Chondrocyte (in vitro differentiated cells): ENCODE measurements around the gene ZNG1B. TPM values are rescaled to one million over a fixed set of nuclear protein-coding genes. Genes with fewer than 3 reads are reported as not detected.
"Not testable (repeated sequence)": the region's sequence is repeated elsewhere in the genome, so short reads cannot be mapped to it uniquely, and the experiment has no call there.

Source experiments
- DNase-seq: peaks from one replicate; pipeline ENCODE4 v3.0.0; 2021; ENCODE audit warnings: mixed read lengths, low spot score
- H3K27ac Mint-ChIP-seq: one replicate; pipeline ENCODE4 v1.8.0; 2021; ENCODE audit warnings: mild to moderate bottlenecking, moderate library complexity, mixed read lengths; ENCODE audit not compliant: unreplicated experiment
- H3K27me3 Mint-ChIP-seq: 2 replicates; pipeline ENCODE4 v1.8.0; 2021; ENCODE audit warnings: low read depth, mixed read lengths
- H3K36me3 Mint-ChIP-seq: 2 replicates; pipeline ENCODE4 v1.8.0; 2021; ENCODE audit warnings: low read depth, mixed read lengths
- H3K4me1 Mint-ChIP-seq: 2 replicates; pipeline ENCODE4 v1.8.0; 2021; ENCODE audit warnings: low read depth, mild to moderate bottlenecking, mixed read lengths
- H3K4me3 Mint-ChIP-seq: one replicate; pipeline ENCODE4 v1.8.0; 2021; ENCODE audit warnings: mild to moderate bottlenecking, moderate library complexity, mixed read lengths; ENCODE audit not compliant: unreplicated experiment
- H3K9me3 Mint-ChIP-seq: 2 replicates; pipeline ENCODE4 v1.8.0; 2021; ENCODE audit warnings: low read depth, mixed read lengths
- total RNA-seq: library from RNA; stranded (reverse); gene quantifications from 3 replicates; pipeline ENCODE4 v1.2.1, GENCODE V29; 2021

ZNG1B gene
- total RNA-seq, 1 donor from 2014 or later: 29.9 TPM

DNA sequence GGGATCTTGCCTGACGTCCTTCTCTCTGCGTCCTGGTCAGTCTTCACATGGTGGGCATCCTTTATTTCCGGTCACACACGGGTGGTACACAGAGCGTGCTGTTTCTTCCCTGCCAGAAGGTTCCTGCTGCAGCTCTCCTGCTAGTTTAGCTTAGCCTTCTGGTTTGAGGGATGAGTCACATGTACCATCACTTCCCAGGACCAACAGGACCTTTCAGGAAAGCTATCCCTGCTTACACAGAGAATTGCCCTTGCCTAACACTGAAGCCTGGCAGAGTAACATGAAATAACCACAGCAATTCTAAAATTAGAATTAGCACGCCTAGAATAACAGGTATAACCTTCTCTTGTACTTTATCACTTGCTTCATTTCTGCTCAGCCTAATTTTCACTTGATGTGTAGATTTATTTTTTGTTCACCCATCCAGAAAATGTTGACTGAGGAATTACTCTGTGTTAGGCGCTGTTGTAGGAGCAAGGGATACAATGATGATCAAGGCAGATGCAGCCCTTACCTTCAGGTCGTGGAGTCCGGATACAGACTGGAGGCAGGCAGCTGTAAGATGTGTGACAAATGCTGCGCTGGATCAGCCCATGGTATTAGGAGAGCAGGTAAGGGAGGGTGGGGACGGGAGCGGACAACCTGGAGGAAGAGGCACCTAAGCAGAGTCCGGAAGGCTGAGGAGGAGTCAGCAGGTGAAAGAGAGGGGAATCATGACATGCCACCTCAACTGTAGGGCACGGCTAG is 70.1 kb downstream of the ZNG1B start:
- not testable (repeated sequence) for H3K4me3 Mint-ChIP-seq, H3K27ac Mint-ChIP-seq, DNase-seq, H3K36me3 Mint-ChIP-seq, H3K4me1 Mint-ChIP-seq, H3K9me3 Mint-ChIP-seq
- peaks cover 17% of the 10 kb centered on the region for H3K27me3 Mint-ChIP-seq

DNA sequence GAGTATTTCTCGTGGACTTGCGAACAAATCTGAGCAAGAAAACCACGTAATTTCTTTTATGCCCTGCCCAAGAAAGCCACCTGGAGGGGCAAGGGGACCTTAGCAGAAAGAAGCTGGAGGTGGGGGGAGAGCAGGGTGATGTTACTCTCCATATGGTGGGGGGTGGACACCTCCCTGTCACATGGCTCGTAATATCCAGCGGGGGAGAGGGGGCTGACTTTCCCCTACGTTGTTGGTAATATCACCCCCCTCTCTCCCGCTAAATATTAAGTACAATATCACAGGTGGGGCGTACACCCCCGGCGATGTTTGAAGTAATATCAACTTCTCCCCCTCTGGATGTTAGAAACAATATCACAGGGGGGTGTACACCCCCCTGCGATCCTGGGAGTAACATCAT is 70.7 kb downstream of the ZNG1B start:
- not testable (repeated sequence) for DNase-seq, H3K36me3 Mint-ChIP-seq, H3K9me3 Mint-ChIP-seq, H3K27ac Mint-ChIP-seq, H3K4me1 Mint-ChIP-seq, H3K4me3 Mint-ChIP-seq
- H3K27me3 Mint-ChIP-seq: peaks cover 17% of the 10 kb centered on the region

DNA sequence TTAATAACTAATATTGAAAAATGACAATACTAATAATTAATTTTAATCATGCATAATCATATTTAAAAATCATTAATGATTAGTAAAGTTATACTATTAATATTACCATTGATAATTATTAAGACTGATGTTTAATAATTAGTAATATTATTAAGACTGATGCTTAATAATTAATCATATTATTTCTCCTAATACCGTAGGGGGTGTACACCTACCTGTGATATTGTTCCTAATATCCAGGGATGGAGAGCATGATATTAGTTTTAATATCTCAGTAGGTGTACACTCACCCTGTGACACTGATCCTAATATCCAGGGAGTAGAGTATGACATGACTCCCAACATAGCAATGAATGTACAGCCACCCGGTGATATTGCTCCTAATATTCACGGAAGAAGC is 73.4 kb downstream of the ZNG1B start:
- H3K36me3 Mint-ChIP-seq, H3K4me1 Mint-ChIP-seq, H3K9me3 Mint-ChIP-seq, H3K4me3 Mint-ChIP-seq, H3K27ac Mint-ChIP-seq, DNase-seq: not testable (repeated sequence)
- peaks cover 32% of the 10 kb centered on the region for H3K27me3 Mint-ChIP-seq

DNA sequence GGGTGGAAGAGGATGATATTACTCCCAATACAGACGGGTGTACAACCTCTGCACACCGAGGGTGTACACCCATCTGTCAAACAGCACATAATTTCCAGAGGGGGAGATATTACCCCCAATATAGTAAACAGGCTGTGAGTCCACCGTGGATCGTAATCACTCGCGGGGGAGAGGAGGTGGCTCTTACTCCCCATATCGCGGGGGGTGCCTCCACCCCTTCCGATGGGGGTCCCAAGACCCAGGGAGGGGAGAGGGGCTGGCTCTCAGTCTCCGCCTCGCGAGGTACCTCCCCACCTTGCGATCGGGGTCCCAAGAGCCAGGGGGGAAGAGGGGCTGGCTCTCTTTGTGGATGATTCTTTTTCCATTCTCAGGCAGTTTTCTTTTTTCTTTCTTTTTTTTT is 74.4 kb downstream of the ZNG1B start:
- H3K27me3 Mint-ChIP-seq: peaks cover 34% of the 10 kb centered on the region
- not testable (repeated sequence) for H3K9me3 Mint-ChIP-seq

DNA sequence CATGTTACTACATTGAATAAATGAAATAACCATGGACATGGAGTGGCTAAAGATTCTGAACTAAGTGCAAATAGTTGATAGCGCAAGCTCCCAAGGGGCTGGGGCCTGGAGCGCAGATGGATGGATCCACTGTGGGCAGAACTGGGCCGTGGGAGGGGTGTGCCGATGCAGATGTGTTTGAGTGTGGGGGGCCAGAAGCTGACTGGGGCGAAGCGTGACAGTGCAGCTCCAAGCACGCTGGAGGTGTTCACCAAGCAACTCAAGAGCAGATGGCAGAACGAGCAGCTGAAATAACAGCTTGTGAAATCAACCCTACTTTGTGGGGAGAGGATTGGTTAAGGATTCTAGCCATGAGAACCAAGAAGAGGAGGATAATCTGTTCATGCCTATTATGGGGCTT is 78.0 kb downstream of the ZNG1B start:
- H3K27ac Mint-ChIP-seq, H3K36me3 Mint-ChIP-seq, H3K4me1 Mint-ChIP-seq, H3K9me3 Mint-ChIP-seq, H3K4me3 Mint-ChIP-seq, DNase-seq: not testable (repeated sequence)
- peaks cover 23% of the 10 kb centered on the region for H3K27me3 Mint-ChIP-seq

More for the DNA sequence above, 74.4 kb downstream of the ZNG1B start:
- not testable (repeated sequence) for H3K4me1 Mint-ChIP-seq, H3K27ac Mint-ChIP-seq, H3K4me3 Mint-ChIP-seq, H3K36me3 Mint-ChIP-seq, DNase-seq

DNA sequence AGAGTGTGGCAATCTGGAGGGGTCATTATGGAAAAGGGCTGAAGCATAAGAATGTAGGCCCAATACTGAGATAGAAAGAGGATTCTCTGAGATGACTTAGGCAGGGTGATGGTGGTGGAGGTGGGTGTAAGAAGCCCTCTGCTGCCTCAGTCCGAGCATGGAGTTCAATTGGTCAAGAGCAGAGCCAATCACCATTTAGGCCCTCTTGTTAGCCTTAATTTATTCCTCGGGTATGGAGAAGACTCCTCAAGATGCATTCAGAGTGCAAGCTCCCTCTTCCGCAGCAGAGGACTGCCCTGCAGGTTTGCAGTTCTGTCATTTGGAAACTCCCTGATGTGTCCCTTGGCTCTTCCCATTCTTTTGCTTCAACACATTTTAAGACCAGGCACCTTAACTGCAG is 78.5 kb downstream of the ZNG1B start:
- H3K4me1 Mint-ChIP-seq, DNase-seq, H3K4me3 Mint-ChIP-seq, H3K36me3 Mint-ChIP-seq, H3K9me3 Mint-ChIP-seq, H3K27ac Mint-ChIP-seq: not testable (repeated sequence)
- H3K27me3 Mint-ChIP-seq: peaks cover 26% of the 10 kb centered on the region

DNA sequence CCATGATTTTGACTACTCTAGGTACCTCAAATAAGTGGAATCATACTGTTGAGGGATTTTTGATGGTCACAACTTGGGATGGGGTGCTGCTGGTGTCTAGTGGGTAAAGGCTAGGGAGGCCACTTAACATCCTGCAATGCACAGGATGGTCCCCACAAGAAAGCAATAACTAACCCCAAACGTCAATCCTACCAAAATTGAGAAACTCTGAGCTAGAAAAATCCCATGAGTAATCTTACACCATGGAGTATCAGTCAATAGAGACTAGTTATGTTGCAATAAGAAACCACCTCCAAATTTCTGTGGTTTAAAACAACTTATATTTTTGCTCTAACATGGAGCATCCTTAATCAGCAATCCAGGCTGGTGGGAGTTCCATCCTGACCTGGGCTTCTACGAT is 79.5 kb downstream of the ZNG1B start:
- not testable (repeated sequence) for DNase-seq, H3K4me3 Mint-ChIP-seq, H3K27ac Mint-ChIP-seq, H3K4me1 Mint-ChIP-seq, H3K9me3 Mint-ChIP-seq, H3K36me3 Mint-ChIP-seq
- H3K27me3 Mint-ChIP-seq: peaks cover 23% of the 10 kb centered on the region

DNA sequence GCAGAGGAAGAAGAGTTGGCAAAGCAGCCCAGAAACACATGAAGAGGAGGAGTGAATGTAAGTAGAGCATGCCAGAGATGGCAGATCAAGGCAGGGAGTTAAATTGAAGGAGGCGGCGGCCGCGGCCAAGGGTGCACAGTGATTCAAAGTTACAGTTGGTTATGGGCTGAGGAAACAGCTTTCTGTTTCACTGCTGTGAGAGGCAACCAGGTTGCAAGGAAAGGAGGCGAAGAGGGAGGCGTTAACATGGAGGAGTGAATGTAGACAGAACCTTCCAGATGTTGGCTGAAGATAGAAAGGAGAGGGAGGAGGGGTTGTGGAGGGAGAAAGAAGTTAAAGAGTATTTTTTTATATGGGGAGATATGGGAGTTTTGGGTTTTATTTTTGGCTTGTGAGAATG is 83.3 kb downstream of the ZNG1B start:
- not testable (repeated sequence) for H3K36me3 Mint-ChIP-seq, H3K9me3 Mint-ChIP-seq, H3K4me1 Mint-ChIP-seq, H3K27me3 Mint-ChIP-seq, H3K4me3 Mint-ChIP-seq, H3K27ac Mint-ChIP-seq, DNase-seq

DNA sequence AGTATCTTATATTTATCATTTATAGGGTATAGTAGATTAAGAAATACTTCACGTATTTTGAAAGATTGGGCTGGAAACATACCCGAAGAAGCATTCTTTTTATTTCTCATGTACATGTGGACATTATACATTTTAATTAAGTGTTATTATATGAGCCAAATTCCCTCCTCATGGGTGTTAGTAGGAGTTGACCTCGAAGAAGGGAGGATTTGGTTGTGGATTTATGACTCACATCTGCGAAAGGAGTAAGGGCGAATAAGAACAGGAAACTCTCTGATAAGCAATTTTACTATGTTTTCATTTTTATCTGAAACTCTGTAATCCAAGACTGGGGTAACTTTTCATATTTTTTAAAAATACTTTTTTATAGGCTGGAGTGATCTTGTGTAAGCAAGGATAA is 84.0 kb downstream of the ZNG1B start:
- not testable (repeated sequence) for H3K4me1 Mint-ChIP-seq, H3K9me3 Mint-ChIP-seq, DNase-seq, H3K4me3 Mint-ChIP-seq, H3K27ac Mint-ChIP-seq, H3K36me3 Mint-ChIP-seq, H3K27me3 Mint-ChIP-seq

DNA sequence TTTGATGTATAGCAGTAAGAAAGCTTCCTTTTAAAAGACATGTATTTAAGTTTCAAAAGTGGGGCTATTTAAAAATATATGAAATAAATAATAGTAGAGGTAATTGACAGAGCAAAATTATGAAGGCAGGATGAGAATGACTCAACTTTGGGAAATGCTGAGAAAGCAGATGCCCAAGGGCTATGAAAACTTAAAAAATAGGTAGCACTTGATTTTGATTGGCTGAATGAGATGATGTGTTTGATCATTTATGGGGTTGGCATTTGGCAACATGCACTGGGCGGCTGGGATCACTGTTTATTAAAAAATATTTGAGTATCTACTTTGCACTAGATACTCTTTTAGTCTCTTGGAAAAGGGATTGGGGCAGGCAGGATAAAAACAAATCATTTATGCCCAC is 87.5 kb downstream of the ZNG1B start:
- not testable (repeated sequence) for H3K27me3 Mint-ChIP-seq, H3K4me3 Mint-ChIP-seq, H3K36me3 Mint-ChIP-seq, H3K9me3 Mint-ChIP-seq, H3K4me1 Mint-ChIP-seq, H3K27ac Mint-ChIP-seq, DNase-seq
